Measurements from ENCODE around the gene NSDHL.

DNA sequence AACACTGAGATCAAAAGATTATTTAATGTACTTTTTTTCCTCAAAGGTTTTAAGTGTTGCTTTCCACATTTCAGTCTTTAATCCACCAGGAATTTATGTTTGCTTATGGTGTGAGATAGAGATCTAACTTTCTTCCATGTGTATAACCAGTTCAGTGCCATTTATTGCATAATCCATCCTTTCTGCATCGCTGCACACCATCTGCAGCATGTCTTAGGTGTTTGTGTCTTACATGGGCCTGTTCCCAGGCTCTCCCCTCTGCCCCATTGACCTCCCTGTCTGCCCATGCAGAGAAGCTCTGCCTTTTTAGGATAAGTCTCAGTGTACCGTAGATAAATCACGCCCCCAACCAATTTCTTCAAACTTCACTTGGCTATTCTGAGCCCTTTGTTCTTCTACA lies 30.3 kb downstream of the NSDHL start:
- TF ChIP-seq, protein P1, sequence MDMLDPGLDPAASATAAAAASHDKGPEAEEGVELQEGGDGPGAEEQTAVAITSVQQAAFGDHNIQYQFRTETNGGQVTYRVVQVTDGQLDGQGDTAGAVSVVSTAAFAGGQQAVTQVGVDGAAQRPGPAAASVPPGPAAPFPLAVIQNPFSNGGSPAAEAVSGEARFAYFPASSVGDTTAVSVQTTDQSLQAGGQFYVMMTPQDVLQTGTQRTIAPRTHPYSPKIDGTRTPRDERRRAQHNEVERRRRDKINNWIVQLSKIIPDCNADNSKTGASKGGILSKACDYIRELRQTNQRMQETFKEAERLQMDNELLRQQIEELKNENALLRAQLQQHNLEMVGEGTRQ (IDR thresholded peaks at IDR 0.05) = no peak
- TF ChIP-seq, protein P2, sequence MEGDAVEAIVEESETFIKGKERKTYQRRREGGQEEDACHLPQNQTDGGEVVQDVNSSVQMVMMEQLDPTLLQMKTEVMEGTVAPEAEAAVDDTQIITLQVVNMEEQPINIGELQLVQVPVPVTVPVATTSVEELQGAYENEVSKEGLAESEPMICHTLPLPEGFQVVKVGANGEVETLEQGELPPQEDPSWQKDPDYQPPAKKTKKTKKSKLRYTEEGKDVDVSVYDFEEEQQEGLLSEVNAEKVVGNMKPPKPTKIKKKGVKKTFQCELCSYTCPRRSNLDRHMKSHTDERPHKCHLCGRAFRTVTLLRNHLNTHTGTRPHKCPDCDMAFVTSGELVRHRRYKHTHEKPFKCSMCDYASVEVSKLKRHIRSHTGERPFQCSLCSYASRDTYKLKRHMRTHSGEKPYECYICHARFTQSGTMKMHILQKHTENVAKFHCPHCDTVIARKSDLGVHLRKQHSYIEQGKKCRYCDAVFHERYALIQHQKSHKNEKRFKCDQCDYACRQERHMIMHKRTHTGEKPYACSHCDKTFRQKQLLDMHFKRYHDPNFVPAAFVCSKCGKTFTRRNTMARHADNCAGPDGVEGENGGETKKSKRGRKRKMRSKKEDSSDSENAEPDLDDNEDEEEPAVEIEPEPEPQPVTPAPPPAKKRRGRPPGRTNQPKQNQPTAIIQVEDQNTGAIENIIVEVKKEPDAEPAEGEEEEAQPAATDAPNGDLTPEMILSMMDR (IDR thresholded peaks at IDR 0.05) = no peak
- TF ChIP-seq TFCP2L1 (CRISPR knock-in tag; IDR thresholded peaks at IDR 0.05) (no peak), BHLHE40 (IDR thresholded peaks at IDR 0.05; ENCODE audit: low read depth, low read length) (no peak), POLR2A (IDR thresholded peaks at IDR 0.05; ENCODE audit: low read length) (no peak), PHF8 (IDR thresholded peaks at IDR 0.05; ENCODE audit: borderline replicate concordance, low read depth) (no peak), GATA3 (IDR thresholded peaks at IDR 0.05; ENCODE audit: borderline replicate concordance) (no peak), TP53 (CRISPR knock-in tag; IDR thresholded peaks at IDR 0.05) (no peak), MAFK (IDR thresholded peaks at IDR 0.05; ENCODE audit: partially characterized antibody) (no peak), POLR2AphosphoS2 (conservative IDR thresholded peaks at IDR 0.05; ENCODE audit: low read length) (no peak), RCOR1 (IDR thresholded peaks at IDR 0.05; ENCODE audit: low read depth, low read length) (no peak)
- TF ChIP-seq, protein P3, sequence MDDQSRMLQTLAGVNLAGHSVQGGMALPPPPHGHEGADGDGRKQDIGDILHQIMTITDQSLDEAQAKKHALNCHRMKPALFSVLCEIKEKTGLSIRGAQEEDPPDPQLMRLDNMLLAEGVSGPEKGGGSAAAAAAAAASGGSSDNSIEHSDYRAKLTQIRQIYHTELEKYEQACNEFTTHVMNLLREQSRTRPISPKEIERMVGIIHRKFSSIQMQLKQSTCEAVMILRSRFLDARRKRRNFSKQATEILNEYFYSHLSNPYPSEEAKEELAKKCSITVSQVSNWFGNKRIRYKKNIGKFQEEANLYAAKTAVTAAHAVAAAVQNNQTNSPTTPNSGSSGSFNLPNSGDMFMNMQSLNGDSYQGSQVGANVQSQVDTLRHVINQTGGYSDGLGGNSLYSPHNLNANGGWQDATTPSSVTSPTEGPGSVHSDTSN (IDR thresholded peaks at IDR 0.05) = no peak
- TF ChIP-seq, protein P4, sequence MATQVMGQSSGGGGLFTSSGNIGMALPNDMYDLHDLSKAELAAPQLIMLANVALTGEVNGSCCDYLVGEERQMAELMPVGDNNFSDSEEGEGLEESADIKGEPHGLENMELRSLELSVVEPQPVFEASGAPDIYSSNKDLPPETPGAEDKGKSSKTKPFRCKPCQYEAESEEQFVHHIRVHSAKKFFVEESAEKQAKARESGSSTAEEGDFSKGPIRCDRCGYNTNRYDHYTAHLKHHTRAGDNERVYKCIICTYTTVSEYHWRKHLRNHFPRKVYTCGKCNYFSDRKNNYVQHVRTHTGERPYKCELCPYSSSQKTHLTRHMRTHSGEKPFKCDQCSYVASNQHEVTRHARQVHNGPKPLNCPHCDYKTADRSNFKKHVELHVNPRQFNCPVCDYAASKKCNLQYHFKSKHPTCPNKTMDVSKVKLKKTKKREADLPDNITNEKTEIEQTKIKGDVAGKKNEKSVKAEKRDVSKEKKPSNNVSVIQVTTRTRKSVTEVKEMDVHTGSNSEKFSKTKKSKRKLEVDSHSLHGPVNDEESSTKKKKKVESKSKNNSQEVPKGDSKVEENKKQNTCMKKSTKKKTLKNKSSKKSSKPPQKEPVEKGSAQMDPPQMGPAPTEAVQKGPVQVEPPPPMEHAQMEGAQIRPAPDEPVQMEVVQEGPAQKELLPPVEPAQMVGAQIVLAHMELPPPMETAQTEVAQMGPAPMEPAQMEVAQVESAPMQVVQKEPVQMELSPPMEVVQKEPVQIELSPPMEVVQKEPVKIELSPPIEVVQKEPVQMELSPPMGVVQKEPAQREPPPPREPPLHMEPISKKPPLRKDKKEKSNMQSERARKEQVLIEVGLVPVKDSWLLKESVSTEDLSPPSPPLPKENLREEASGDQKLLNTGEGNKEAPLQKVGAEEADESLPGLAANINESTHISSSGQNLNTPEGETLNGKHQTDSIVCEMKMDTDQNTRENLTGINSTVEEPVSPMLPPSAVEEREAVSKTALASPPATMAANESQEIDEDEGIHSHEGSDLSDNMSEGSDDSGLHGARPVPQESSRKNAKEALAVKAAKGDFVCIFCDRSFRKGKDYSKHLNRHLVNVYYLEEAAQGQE (IDR thresholded peaks at IDR 0.05) = no peak
